ENCODE results near the gene BOD1. TPM values are rescaled to one million over a fixed set of nuclear protein-coding genes. Genes with fewer than 3 reads are reported as not detected.

Gene BOD1
- total and polyA plus RNA-seq, 2 donors (not counting 3 experiments of a cell fraction or from before 2014, with no cell fraction given): 57.6 to 62.4 TPM

- peaks cover 4% of the 10 kb centered on the region for H3K79me2 ChIP-seq (ENCODE audit: control insufficient read depth, insufficient read depth, low read length)
- H3K27me3 ChIP-seq (ENCODE audit: control insufficient read depth in 2 of 2, insufficient read depth in 2 of 2, low read length in 2 of 2): no peaks in the 10 kb centered on the region
- no peak overlapping the region for H2AFZ ChIP-seq (ENCODE audit: low read depth, low read length)
- H3K4me3 ChIP-seq (replicated peaks in 1 of 3; ENCODE audit: insufficient read depth in 1 of 3, low read depth in 1 of 3, low read length in 3 of 3): no peak overlapping the region
- H3K36me3 ChIP-seq (ENCODE audit: control insufficient read depth in 2 of 2, extremely low read depth in 1 of 2, insufficient read depth in 2 of 2, low read length in 2 of 2): no peaks in the 10 kb centered on the region
- no peak for TF ChIP-seq MYC (IDR thresholded peaks at IDR 0.05; ENCODE audit: low read depth, low read length)
- TF ChIP-seq GATA2 (IDR thresholded peaks at IDR 0.05; ENCODE audit: insufficient read depth, insufficient read length, low read depth, low read length): no peak
- no peak for TF ChIP-seq POLR2AphosphoS5 (IDR thresholded peaks at IDR 0.05; ENCODE audit: insufficient read depth, low read depth, low read length)
- TF ChIP-seq FOS (IDR thresholded peaks at IDR 0.05; ENCODE audit: borderline replicate concordance, insufficient read depth, low read length): no peak
- TF ChIP-seq JUN (IDR thresholded peaks at IDR 0.05; ENCODE audit: borderline replicate concordance, insufficient read depth, insufficient read length, low read depth): no peak
- intact Hi-C loops (cut with micrococcal nuclease): no loop called here
- H4K20me1 ChIP-seq (replicated peaks; ENCODE audit: control insufficient read depth, extremely low read depth, insufficient read depth, low read length): no peaks in the 10 kb centered on the region
- POLR2A ChIA-PET: no interaction called here
- no peak overlapping the region for H3K9ac ChIP-seq (replicated peaks; ENCODE audit: extremely low read depth, insufficient read depth, low read length)
- dilution Hi-C loops (cut with MboI; ENCODE audit: extremely low pct_ligation_motif_present, low sequenced_read_pairs): no loop called here
- CTCF ChIA-PET: interaction anchor here (1.6 to 8.0 kb wide), 3 partner anchors 305 to 691 kb away, joined by 6 to 150 read pairs (median 61); no protein-coding TSS in a partner anchor
- H3K9me1 ChIP-seq (replicated peaks; ENCODE audit: control insufficient read depth, extremely low read depth, insufficient read depth, low read length): no peaks in the 10 kb centered on the region
- H3K4me1 ChIP-seq (ENCODE audit: control insufficient read depth, extremely low read depth, insufficient read depth, low read length): peaks cover 6% of the 10 kb centered on the region
- DNase-seq (ENCODE audit: low read depth, low spot score) (no peak), FAIRE-seq (no peak)
- no peak overlapping the region for H3K4me2 ChIP-seq (ENCODE audit: insufficient read depth, low read length)
- BruUV-seq (replicated peaks): no TSS peak
- no peaks in the 10 kb centered on the region for H3K9me3 ChIP-seq (replicated peaks; ENCODE audit: control insufficient read depth, insufficient read depth, low read length)
- no peak overlapping the region for H3K27ac ChIP-seq (ENCODE audit: insufficient read depth, low read depth, low read length)
These were observed 4.3 kb upstream of the BOD1 start for GRCh38 chr5:173620784-173621183.

DNA sequence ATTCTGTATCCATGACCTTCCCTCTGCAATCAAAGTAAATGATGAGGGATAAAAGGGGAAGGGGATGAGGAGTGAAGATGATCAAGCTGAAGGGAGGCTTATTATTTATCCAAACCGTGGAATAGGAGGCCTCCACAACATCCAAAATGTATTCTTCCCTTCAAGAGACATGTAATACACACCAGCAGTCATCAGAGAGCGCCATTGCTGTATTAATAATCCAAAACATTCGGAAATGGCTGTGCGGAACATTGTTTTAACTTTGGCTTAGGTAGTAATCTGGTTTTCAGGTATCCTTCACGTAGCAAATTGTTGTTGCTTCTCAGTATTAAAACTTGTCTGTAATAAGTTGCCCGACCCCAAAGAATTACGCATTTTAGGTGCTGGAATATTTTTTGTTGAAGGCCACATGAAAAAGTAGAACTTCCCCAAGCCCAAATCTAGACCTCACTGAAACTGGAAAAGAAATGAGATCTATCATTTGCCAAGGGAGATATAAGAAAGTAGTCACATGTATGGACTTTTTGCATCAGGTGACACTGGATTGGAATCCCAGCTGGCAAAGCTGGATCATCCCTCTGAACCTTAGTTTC, 2.6 kb upstream of the BOD1 start:
- H4K20me1 ChIP-seq (replicated peaks; ENCODE audit: control insufficient read depth, extremely low read depth, insufficient read depth, low read length): no peaks in the 10 kb centered on the region
- DNase-seq (ENCODE audit: low read depth, low spot score): peak; percentile 63
- H3K9ac ChIP-seq (replicated peaks; ENCODE audit: extremely low read depth, insufficient read depth, low read length): no peak overlapping the region
- peaks cover 21% of the 10 kb centered on the region for H3K79me2 ChIP-seq (ENCODE audit: control insufficient read depth, insufficient read depth, low read length)
- POLR2A ChIA-PET: no interaction called here
- TF ChIP-seq POLR2AphosphoS5 (IDR thresholded peaks at IDR 0.05; ENCODE audit: insufficient read depth, low read depth, low read length) (no peak), POLR2A (IDR thresholded peaks at IDR 0.05; ENCODE audit: low read depth, low read length) (no peak)
- TF ChIP-seq, protein P1, sequence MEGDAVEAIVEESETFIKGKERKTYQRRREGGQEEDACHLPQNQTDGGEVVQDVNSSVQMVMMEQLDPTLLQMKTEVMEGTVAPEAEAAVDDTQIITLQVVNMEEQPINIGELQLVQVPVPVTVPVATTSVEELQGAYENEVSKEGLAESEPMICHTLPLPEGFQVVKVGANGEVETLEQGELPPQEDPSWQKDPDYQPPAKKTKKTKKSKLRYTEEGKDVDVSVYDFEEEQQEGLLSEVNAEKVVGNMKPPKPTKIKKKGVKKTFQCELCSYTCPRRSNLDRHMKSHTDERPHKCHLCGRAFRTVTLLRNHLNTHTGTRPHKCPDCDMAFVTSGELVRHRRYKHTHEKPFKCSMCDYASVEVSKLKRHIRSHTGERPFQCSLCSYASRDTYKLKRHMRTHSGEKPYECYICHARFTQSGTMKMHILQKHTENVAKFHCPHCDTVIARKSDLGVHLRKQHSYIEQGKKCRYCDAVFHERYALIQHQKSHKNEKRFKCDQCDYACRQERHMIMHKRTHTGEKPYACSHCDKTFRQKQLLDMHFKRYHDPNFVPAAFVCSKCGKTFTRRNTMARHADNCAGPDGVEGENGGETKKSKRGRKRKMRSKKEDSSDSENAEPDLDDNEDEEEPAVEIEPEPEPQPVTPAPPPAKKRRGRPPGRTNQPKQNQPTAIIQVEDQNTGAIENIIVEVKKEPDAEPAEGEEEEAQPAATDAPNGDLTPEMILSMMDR (IDR thresholded peaks at IDR 0.05; ENCODE audit: extremely low read depth in 1 of 2, insufficient read depth in 1 of 2, low read depth in 1 of 2, low read length in 2 of 2): peak; percentile 51 to 67
- no TSS peak for BruUV-seq (replicated peaks)
- dilution Hi-C loops (cut with MboI; ENCODE audit: extremely low pct_ligation_motif_present, low sequenced_read_pairs): no loop called here
- no peak overlapping the region for H3K27ac ChIP-seq (ENCODE audit: insufficient read depth, low read depth, low read length)
- peak; percentile 92 for FAIRE-seq
- peak overlapping the region; percentile 42 for H2AFZ ChIP-seq (ENCODE audit: low read depth, low read length)
- no peaks in the 10 kb centered on the region for H3K36me3 ChIP-seq (ENCODE audit: control insufficient read depth in 2 of 2, extremely low read depth in 1 of 2, insufficient read depth in 2 of 2, low read length in 2 of 2)
- no peaks in the 10 kb centered on the region for H3K27me3 ChIP-seq (ENCODE audit: control insufficient read depth in 2 of 2, insufficient read depth in 2 of 2, low read length in 2 of 2)
- no peaks in the 10 kb centered on the region for H3K9me3 ChIP-seq (replicated peaks; ENCODE audit: control insufficient read depth, insufficient read depth, low read length)
- CTCF ChIA-PET: interaction anchor here (1.0 to 8.0 kb wide), 9 partner anchors 267 to 1175 kb away, joined by 4 to 150 read pairs (median 6); partner anchors contain the start of gene CPEB4
- H3K4me2 ChIP-seq (ENCODE audit: insufficient read depth, low read length): no peak overlapping the region
- H3K4me1 ChIP-seq (ENCODE audit: control insufficient read depth, extremely low read depth, insufficient read depth, low read length): peaks cover 18% of the 10 kb centered on the region
- intact Hi-C loops (cut with micrococcal nuclease): loop anchor here (1.0 to 5.0 kb wide), 6 partner anchors 266 to 1318 kb away; no protein-coding TSS in a partner anchor
- no peaks in the 10 kb centered on the region for H3K9me1 ChIP-seq (replicated peaks; ENCODE audit: control insufficient read depth, extremely low read depth, insufficient read depth, low read length)
- H3K4me3 ChIP-seq (replicated peaks in 1 of 3; ENCODE audit: insufficient read depth in 1 of 3, low read depth in 1 of 3, low read length in 3 of 3): no peak overlapping the region

Measured in endothelial cell of umbilical vein (primary cell).